OCI-LY3 (cell line): ENCODE results near the gene GALNT10.
A peak's percentile ranks its signal among the peaks of the same experiment; 100 is the strongest.

Experiments
- CTCF ChIP-seq: fragments of 200-600, 300-600 bp; sonication (generic); IDR thresholded peaks from 2 replicates; pipeline ENCODE4 v1.5.1; 2014; ENCODE audit warnings: antibody characterized with exemption, low read length, low read depth
- EZH2phosphoT487 ChIP-seq: fragments of 200-600 bp; shearing (Covaris generic); IDR thresholded peaks from 2 replicates; pipeline ENCODE4 v1.6.1; 2018; ENCODE audit warnings: antibody characterized with exemption, mixed run types, low read depth

- peak; percentile 89 for TF ChIP-seq CTCF
- TF ChIP-seq EZH2phosphoT487 = no peak
Measured at GRCh38 chr5:154467655-154468354, 277.3 kb downstream of the GALNT10 start.
